ENCODE measurements around the gene MMP25.
"Not testable (repeated sequence)": the region's sequence is repeated elsewhere in the genome, so short reads cannot be mapped to it uniquely, and the experiment has no call there.

The MMP25 gene

DNA sequence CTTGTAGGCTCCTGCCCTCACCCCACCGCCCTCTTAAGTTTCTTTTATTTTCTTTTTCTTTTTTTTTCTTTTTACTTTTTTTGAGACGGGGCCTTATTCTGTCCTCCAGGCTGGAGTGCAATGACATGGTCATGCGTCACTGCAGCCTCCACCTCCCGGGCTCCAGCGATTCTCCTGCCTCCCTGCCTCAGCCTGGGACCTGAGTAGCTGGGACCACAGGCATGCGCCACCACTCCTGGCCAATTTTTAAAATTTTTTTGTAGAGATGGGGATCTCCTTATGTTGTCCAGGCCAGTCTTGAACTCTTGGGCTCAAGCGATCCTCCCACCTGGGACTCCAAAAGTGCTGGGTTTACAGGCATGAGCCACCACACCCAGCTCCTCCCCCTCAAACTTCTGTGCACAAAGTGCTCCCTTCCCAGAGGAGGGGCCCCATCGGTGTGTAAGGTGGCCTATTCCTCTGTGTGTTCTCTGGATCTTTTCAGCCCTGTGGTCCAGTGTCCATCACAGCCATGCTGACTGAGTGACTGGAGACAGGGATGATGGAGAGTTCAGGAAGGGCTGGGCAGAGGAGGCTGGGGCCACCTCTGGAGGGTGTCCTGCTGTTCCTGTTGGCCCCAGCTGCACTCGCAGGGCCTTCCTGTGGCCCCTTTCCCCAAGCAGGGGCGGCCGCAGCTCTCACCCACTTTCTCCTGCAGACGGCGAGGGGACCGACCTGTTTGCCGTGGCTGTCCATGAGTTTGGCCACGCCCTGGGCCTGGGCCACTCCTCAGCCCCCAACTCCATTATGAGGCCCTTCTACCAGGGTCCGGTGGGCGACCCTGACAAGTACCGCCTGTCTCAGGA lies 10.2 kb downstream of the MMP25 start:
- DNase-seq = no peak

DNA sequence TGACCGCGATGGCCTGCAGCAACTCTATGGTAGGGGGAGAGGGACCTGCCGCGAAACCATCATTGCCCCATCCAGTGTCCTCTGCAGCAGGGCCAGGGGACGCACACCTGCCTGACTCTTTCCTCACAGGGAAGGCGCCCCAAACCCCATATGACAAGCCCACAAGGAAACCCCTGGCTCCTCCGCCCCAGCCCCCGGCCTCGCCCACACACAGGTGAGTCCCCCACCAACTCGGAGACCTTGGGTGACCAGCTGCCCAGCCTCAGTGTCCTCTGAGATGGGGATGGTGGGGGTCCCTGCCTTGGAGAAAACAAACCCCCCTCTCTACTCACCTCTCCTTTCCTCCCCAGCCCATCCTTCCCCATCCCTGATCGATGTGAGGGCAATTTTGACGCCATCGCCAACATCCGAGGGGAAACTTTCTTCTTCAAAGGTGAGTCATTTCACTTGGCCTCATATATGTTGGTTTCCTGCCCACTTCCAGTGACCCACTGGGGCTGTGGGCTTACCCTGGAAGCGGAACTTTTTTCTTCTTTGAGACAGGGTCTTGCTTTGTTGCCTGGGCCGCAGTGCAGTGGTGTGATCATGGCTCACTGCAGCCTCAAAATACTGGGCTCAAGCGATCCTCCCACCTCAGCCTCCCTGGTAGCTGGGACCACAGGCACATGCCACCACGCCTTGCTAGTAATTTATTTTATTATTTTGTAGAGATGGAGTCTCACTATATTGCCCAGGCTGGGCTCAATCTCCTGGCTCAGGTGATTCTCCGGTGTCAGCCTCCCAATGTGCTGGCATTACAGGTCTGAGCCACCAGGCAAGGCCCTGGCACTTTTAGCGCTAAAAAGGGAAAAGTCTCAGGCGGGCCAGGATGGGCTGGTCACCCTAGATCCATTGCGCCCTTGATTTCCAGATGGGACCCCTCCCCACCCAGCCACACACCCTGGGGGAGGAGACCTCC lies 11.1 kb downstream of the MMP25 start:
- DNase-seq = no peak

DNA sequence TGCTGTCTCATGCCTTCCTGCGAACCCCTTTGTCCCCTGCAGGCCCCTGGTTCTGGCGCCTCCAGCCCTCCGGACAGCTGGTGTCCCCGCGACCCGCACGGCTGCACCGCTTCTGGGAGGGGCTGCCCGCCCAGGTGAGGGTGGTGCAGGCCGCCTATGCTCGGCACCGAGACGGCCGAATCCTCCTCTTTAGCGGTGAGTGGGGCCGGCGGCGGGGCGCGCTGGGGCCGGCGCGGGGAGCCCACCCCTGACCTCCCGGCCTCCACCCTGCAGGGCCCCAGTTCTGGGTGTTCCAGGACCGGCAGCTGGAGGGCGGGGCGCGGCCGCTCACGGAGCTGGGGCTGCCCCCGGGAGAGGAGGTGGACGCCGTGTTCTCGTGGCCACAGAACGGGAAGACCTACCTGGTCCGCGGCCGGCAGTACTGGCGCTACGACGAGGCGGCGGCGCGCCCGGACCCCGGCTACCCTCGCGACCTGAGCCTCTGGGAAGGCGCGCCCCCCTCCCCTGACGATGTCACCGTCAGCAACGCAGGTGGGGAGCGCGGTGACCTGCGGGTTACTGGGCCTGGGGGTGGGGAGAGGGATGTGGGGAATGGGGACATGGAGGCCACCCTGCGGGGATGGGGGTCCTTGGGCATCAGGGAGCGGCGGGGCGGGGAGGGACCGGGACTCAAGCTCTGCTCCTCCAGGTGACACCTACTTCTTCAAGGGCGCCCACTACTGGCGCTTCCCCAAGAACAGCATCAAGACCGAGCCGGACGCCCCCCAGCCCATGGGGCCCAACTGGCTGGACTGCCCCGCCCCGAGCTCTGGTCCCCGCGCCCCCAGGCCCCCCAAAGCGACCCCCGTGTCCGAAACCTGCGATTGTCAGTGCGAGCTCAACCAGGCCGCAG lies 12.0 kb downstream of the MMP25 start:
- no peak for DNase-seq

DNA sequence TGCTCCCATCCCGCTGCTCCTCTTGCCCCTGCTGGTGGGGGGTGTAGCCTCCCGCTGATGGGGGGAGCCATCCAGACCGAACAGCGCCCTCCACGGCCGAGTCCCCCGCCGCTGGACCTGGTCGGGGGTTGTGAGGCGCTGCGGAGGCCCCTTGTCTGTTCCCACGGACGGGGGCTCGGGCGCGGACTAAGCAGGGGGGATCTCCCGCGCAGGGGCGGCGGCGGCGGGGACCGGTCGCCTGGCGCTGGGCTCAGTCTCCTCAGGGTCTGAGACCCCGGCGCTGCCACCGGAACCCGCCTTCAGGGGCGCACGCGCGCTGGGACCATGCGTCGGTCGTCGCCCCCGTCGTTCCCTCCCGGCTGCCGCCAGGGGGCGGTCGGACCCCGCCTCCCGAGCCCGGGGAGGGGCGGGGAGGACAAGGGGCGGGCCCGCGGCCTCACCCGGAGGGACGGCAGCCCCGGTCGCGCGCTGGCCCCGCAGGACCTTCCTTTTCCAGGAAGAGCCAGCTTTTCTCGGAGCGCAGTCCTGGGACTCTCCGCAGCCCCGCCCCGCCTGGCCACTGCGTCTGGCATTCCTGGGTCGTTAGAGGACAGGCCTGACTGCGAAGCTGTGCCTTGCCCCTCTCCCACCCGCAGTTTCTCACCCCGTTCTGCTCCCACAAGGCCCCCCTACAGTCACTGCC lies 12.8 kb downstream of the MMP25 start:
- no peak for DNase-seq

DNA sequence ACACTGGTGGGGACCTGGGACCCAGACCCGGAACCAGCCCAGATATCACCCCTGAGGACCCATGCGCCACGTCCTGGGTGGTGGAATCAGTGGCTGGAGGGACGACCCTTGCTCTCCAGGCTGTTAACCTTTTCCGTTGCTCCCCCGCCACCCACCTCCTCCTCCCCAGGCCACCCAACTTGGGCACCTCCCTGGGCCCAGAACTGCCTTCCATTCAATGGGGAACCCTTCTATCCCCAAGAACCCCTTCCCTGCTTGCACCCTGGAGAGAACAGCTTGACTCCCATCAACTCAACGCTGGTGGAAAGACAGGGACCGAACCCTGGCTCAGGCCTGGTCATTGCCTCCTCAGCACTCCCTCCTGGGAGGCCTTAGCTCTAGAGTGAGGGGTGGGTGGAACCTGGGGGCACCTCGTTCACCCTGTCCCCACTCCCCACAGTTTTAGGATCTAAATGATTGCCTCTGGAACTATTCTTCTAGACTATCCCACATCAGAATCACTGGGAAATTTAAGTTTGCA lies 13.4 kb downstream of the MMP25 start:
- DNase-seq = no peak

DNA sequence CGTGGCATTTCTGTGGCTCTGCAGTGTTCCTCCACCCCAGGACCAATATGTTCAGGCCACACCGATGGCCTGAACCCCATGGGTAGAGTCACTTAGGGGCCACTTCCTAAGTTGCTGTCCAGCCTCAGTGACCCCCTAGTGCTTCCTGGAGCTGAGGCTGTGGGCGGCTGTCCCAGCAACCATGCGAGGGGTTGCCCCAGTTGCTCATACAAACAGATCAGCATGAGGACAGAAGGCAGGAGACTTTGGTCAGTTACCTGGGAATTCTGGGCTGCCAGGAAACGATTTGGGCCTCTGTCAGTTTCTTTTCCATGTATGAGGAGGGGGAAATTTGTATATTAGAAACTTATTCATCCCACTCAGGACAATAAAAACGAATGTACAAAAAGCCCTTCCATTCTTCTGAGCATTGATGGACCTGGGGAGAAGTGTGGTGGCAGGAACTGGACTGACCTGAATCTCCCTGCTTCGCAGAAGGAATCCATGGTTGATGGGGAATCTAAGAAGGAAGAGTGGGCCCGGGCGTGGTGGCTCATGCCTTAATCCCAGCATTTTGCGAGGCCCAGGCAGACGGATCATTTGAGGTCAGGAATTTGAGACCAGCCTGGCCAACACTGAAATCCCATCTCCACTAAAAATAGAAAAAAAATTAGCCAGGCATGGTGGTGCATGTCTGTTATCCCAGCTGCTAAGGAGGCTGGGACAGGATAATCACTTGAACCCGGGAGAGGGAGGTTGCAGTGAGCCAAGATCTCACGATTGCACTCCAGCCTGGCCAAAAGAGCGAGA lies 14.2 kb downstream of the MMP25 start:
- no peak for DNase-seq

DNA sequence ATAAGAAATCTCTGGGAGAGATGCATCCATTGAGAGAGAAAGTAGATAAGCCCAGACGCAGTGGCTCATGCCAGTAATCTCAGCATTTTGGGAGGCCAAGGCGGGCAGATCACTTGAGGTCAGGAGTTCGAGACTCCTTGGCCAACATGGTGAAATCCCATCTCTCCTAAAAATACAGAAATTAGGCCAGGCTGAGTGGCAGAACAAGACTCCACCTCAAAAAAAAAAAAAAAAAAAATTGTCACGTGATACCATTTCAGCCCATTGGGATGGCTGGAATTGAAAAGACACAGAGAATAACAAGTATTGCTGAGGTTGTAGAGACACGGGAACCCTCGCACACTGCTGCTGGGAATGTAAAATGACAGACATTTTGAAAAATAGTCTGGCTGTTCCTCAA lies 16.2 kb downstream of the MMP25 start:
- no peak for DNase-seq

DNA sequence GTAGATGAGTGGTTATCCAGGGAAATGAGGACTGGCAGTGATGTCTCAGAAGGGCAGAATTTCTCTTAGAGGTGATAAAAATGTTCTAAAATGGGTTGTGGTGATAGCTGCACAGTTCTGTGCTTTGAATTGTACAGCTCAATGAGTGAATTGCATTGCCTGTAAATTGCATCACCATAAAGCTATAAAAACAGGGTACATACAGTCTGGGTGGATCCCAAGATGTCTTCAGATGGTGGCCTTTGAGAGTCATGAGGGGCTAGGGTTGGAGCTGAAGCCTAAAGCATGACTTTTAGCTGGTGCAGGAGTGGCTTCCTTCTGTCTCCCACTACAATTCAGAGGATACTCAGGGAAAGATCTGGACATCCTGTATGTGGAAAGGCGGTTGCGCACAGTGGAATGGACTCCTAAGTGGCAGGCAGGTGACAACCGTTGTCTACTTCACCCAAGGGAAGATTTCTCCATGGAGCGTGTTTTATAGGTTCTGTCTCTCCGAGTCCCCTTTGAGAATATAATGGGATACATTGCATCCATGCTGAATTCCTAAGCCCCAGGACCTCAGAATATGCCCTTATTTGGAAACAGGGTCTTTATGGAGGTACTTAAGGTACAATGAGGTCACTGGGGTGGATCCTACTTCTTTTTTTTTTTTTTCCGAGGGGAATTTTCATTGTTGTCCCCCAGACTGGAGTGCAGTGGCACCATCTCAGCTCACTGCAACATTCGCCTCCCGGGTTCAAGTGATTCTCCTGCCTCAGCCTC lies 17.4 kb downstream of the MMP25 start:
- no peak for DNase-seq

DNA sequence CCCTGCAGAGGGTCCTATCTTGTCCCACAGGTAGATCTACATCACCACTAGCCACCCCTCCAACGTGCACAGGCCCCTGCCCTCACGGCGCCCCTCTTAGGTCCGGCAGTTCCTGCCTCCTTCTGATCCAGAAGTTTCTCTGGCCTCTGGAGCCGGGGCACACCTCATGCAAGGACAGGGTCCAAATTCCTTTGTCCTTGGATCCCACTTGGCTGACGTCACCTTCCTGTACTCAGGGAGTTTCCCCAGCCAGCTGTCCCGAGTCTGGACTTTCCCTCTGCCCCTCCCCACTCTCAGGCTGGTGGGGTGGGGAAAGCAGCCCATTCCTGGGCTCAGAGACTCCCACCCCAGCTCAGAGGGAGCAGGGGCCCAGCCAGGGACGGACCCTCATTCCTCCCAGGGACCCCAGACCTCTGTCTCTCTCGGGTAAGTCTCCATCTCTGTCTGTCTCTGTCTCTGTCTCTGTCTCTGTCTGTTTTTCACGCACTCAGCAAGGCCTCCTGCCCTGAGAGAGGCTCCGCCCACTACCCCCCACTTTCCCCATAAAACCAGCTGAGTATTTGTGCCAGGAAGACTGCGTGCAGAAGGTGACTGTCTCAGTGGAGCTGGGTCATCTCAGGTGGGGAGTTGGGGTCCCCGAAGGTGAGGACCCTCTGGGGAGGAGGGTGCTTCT lies 18.8 kb downstream of the MMP25 start, which contains the start of gene IL32:
TSS of gene IL32 (plus strand) at position 572 of the 673 bp plus-strand sequence. CDS start 172 bp downstream, outside the sequence.
- DNase-seq = no peak

DNA sequence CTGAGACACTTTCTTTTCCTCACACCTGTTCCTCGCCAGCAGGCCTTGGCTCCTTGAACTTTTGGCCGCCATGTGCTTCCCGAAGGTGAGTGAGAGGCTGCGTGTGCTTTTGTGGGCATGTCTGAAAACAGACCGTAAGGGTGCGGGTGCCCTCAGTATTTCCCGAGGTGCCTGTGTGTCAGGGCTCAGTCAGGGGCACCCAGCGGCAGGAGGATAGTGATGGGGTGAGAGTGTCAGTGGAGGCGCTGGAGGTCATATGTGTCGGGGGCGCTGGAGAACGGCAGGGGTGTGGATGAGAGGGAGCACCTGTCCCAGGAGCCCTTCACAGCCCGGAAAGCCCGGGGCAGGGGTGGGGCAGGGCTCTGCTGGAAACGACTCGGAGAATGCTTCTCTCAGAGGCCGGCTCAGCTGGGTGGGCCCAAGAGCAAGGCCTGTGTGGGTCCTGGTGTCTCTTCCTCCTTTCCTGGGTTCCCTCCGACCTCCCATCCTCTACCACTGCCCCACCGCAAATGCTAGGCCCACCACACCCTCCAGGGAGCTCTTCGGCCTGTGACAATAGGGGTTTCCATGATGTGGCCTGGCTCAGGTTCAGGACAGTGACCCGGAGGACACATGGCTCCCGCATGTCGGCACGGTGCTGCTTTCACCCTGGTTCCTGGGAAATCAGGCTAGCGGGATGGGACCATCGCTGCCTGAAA lies 19.5 kb downstream of the MMP25 start:
- no peak for DNase-seq

DNA sequence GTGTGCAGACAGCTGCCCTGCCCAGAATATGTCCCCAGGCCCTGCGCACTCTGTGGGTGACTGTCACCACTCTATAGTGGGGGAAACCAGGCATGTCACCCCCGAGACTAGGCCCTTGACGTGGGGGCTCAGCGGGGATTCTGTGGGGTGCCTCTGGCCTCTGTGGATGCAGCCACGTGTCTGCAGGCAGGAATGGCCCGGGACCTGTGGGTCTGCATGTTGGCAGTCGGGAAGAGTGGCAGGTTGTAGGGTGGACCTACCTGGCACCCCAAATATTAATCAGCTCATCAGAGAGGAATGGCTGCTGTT lies 20.0 kb downstream of the MMP25 start:
- DNase-seq = no peak

DNA sequence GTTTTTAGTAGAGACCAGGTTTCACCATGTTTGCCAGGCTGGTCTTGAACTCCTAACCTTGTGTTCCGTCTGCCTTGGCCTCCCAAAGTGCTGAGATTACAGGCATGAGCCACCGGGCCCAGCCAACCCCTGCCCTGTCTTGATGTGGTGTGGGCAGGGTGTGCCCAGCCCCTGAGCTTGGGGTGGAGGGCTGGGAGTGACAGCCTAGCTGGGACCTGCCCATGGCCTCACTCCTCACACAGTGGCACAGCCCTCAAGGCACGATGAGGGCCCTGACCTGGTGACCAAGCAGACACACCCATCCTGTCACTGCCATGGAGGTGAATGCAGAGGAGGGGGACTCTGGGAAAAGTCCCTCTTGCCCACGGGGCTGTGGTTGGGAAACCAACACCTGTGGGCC lies 22.1 kb downstream of the MMP25 start:
- no peak for DNase-seq

DNA sequence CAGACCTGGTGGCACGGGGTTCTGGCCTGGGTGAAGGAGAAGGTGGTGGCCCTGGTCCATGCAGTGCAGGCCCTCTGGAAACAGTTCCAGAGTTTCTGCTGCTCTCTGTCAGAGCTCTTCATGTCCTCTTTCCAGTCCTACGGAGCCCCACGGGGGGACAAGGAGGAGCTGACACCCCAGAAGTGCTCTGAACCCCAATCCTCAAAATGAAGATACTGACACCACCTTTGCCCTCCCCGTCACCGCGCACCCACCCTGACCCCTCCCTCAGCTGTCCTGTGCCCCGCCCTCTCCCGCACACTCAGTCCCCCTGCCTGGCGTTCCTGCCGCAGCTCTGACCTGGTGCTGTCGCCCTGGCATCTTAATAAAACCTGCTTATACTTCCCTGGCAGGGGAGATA lies 22.8 kb downstream of the MMP25 start:
- not testable (repeated sequence) for DNase-seq

DNA sequence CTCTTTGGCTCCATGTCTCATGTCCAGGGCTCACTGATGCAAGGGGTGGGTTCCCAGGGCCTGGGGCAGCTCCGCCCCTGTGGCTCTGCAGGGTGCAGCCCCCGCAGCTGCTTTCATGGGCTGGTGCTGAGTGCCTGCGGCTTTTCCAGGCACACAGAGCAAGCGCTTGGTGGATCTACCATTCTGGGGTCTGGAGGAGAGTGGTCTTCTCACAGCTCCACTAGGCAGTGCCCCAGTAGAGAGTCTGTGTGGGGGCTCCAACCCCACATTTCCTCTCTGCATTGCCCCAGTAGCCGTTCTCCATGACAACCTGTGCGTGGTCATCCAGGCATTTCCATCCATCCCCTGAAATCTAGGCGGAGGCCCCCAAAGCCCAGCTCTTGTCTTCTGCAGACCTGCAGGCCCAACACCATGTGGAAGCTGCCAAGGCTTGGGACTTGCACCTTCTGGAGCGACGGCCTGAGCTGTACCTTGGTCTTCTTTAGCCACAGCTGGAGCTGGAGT lies 24.3 kb downstream of the MMP25 start:
- DNase-seq = no peak

DNA sequence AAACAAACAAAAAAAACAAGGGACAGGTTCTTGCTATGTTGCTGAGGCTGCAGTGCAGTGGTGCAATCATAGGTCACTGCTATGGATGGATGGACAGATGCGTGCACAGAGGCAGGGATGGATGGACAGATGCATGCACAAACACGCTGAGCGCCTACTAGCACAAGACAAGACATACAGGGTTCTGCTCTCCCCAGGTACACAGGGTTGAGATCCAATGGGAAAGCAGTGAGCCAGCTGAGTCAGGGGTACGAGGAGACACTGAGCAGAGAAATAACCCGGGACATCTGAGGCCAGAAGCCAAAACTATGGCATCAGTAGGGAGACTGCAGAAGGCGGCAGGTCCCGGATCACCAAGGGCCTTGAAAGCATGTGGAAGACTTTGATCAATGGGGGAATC lies 25.3 kb downstream of the MMP25 start:
- DNase-seq = no peak

DNA sequence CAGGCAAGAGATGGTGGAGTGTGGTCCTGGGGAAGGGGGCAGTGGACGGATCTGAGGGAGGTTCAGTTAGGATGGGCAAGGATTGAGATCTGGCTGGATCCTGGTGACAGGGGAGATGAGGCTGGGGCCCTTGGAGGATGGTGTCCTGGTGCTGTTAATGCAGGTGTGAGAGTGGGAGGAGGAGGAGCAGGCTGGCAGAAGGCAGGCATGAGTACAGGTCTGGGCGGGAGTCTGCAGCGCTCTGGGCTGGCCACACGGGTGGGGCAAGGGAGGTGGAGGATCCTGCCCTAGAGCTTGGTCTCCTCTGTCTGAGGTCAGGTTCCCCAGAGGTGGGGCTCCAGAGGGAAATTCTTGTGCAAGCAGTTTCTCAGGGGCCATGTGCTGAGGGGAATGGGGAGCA lies 25.8 kb downstream of the MMP25 start:
- not testable (repeated sequence) for DNase-seq

DNA sequence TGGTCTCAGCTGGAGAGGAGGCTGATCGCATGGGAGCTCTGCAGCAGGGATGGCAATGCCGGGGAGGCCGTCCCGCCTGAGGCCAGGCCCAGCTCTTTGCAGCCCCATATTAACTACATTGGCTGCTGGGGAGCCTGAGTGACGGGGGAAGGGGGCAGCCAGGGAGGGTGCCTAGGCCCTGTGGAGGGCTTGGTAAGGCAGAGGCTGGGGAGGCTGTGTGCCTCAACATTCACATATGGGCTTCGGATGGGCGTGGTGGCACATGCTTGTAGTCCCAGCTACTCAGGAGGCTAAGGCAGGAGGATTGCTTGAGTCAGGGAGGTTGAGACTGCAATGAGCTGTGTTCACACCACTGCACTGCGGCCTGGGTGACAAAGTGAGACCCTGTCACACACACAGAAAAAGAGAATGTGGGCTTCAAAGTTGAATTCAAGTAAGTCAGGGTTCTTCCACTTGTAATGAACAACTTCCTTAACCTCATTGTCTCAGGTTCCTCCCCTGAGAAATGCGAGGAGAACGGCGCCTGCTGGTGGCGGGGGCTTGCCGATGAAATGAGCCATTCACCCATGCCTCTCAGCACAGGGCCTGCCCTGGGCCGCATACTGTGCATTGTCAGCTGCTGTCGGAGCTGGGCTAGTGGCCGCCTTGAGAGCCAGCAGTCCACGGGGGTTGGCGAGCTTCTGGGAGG lies 26.4 kb downstream of the MMP25 start:
- DNase-seq = not testable (repeated sequence)

DNA sequence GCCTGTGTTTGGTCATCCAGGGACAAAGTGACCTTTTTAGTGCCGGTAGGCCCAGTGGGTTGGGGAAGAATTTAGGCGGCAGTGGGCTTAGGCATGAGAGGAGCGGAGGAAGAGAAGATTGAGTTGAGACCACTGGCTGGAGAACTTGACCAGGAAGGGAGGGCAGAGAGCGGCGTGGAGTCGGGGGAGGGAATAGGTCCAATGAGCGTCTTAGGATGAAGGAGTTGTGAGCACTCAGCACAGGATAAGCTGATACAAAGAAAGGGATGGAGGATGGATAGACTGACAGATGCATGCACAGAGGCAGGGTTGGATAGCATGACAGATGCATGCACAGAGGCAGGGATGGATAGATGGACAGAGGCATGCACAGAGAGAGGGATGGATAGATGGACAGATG lies 27.1 kb downstream of the MMP25 start:
- DNase-seq = no peak
